COLO668 (cell line): ENCODE measurements around the gene BBS2.

ENCODE experiments used
- DNase-seq: peaks from one replicate; lab custom pipeline; 2025; ENCODE audit not compliant: unreplicated experiment; lab: John Stamatoyannopoulos, UW

Gene BBS2, protein sequence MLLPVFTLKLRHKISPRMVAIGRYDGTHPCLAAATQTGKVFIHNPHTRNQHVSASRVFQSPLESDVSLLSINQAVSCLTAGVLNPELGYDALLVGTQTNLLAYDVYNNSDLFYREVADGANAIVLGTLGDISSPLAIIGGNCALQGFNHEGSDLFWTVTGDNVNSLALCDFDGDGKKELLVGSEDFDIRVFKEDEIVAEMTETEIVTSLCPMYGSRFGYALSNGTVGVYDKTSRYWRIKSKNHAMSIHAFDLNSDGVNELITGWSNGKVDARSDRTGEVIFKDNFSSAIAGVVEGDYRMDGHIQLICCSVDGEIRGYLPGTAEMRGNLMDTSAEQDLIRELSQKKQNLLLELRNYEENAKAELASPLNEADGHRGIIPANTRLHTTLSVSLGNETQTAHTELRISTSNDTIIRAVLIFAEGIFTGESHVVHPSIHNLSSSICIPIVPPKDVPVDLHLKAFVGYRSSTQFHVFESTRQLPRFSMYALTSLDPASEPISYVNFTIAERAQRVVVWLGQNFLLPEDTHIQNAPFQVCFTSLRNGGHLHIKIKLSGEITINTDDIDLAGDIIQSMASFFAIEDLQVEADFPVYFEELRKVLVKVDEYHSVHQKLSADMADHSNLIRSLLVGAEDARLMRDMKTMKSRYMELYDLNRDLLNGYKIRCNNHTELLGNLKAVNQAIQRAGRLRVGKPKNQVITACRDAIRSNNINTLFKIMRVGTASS

DNA sequence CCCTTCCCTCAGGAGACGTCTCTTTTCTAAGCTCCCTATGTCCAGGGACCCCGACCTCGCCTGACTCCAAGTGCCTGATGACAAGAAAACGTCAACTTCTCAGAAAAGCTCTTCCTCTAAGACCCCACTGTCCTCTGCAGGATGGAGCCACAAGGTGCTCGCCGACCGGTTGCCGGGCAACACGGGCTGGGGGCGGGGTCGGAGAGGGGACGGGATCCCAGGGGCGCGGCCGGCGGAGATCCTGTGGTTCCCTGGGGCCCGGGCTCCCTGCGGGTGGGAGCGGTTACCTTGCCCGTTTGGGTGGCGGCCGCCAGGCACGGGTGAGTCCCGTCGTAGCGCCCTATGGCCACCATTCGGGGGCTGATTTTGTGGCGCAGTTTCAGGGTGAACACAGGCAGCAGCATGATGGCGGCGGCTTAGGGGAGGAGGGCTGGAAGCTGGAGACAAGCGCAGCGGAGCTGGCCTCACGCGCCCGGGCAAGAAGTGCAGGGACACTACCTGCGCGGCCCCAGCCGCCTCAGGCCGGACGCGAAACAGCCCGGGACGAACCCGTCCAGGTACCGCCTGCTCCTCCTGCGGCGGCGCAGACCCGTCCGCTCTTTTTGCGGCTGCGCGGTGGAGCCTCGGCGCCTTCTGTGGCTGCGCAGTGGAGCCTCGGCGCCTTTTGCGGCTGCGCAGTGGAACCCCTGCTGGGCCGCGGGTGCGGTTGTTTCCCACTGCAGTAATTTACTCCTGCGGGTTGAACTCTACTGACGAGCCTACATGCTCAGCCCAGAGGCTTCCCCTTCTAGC, at the start of gene BBS2:
TSS of gene BBS2 (minus strand) at position 566 of the 792 bp plus-strand sequence. CDS start at position 404, 162 bp downstream.
- peak; percentile 90 for DNase-seq

DNA sequence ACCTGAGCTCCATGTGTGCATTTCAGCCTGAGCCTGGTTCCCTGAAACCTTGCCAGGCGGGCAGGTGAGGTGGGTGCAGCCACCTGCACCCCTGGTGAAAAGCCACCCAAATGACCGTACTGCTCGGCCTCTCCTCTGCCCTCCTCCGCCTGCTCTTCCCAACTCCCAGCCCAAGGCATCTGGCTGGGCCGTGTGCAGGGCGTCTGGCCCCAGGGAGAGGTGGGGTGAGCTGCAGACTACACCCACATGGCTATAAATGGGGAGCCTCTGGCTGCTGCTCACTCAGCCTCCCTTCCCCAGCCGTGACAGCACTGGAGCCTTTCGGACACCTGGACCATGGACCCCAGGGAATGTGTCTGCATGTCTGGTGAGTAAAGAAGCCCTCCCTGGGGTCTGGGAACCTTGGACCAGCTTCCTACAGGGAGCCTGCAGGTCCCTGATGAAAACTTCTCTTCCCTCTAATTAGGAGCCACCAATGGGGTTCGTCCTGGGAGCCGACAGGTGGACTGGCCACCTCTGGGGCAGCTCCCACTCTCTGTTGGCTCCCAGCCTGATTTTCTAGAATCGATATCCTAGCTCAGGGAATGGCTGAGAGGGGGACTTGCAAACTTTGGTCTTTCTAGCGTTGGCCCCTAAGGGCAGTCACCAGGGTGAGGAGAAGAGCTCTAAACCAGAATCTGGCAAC, 45.1 kb upstream of the BBS2 start, which contains the start of gene MT4:
TSS of gene MT4 (plus strand) at position 281 of the 685 bp plus-strand sequence. CDS start at position 337, 56 bp downstream.
- DNase-seq = no peak

DNA sequence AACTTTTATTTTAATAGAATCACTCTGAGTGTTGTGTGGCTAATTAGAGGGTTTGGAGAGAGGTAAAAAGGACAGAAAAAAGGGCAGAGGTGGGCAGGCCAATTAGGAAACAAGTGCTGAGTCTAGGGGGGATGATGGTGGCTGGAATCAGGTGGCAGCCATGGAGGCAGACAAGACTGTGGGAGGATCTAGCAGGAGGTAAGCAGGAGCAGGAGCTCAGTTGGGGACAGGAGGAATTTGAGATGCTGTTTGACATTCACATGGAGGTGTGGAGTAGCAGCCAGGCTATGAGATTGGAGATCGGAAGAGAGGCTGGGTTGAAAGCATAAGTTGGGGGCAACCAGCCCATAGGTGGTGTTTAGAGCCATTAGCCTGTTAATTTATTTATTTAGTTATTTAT, 41.3 kb upstream of the BBS2 start:
- DNase-seq = no peak

DNA sequence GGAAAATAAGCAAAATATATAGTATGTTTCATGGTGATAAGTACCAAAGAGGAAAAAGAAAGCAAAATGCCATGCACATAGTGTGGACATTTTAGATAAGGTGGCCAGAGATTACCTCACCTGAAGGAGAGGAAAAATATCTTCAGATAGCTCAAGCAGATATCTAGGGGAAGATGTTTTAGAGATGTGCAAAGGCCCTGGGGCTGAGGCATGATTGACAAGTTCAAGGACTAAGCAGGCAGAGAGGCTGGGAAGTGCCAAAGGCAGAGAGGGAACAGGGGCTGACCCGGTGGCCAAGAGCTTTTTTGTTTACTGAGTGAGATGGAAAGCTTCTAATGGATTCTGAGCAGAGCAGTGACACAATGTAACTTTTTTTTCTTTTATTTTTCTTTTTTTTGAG, 40.6 kb upstream of the BBS2 start:
- no peak for DNase-seq

DNA sequence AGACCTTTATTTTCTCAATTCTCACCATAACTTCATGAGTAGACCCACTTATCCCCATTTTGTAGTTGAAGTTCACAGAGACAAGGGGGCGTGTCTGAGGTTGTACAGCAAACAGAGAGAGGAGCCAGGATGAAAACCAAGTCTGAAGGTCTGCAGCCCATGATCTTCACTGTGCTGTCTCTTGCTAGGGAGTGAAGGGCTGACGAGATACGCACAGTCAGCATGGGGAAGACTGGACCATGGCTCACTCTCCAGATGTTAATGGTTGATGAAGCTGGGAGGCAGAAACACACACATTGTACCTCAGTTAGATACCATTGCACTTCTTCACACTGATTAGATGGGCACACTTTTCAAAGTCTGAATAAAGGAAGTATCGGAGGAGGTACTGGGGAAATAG, 39.3 kb upstream of the BBS2 start:
- no peak for DNase-seq

DNA sequence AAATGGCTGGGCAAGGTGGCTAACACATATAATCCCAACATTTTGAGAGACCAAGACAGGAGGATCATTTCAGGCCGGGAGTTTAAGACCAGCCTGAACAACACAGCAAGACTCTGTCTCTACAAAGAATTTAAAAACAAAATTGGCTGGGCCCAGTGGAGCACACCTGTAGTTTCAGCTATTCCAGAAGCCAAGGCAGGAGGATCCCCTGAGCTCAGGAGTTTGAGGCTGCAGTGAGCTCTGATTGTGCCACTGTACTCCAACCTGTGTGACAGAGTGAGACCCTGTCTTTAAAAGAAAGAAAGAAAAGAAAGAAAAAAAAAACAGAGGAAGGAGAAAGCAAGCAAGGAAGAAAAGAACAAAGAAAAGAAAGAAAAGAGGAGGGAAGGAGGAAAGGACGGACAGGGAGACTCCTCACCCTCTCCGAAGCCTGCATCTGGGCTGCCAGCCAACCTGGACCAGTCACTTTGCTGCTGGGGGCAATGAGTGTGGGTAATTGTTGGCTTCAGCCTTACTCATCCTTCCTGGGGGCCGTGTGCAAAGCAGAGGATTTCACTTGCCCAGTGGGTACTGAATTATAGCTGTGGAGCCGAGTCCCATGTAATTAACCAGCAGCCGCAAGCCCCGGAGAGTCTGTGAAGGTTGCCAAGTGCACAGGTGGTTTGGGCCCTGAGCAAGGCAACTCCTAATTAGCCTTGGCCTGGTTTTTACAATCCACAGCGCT, 38.4 kb upstream of the BBS2 start:
- no peak for DNase-seq

DNA sequence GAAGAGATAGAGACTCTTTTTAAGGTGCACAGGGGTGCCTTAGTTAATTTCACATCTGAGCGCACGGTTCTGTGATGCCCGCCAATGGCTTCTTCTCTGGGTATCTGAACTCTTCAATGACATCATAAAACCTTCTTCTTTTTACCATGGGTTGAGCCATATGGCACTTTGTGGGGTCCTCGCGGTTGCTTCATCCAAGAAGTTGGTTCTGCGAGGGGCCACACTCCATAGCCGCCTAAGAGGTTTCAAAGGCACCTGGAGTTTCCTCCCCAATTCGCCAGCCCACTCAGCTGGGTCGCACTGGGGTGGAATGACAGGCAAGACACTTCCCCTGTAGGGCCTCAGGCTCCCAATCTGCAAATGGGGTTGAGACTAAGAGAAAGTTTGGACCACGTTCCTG, 34.6 kb upstream of the BBS2 start:
- no peak for DNase-seq

DNA sequence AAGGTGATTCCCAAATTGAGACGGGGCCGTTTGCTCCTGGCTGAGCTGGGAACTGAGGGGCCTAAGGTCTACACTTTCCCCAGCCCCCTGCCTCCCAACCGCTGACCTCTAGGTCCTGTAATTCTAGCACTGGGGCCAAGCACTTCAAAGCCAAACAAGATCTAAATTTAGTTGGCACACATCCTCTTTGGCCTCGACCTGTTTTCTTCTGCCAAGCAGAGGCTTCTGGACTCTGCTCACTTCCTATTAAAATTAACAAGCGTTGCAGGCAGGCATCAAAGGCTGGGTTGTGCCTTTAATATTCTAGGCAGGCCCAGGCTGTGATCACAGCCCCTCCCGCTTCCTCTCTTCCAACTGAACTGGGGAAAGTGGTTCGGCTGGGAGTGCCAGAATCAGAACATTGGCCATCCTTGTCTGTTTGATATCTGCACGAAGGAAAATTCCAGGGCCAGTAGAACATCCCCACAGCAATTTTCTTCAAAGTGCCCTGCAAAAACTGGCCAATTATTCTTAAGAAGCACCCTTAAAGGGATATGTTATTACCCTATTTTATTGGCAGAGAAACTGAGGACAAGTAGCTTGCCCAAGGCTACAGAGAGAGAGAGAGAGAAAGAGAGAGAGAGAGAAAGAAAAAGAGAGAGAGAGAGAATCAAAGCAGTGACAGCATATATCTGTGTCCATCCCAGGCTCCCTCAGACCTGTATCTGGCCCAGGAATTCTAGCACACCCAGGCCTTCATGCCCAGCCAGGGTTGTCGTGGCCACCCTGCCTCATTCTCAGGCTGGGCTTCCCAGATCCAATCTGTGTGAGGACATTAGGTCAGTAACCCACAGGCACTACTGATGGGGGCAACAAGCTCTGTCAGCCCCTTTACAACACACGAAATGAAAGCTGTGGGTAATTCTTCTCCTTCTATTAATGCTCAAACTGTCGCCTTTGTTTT, 32.2 kb upstream of the BBS2 start:
- no peak for DNase-seq

DNA sequence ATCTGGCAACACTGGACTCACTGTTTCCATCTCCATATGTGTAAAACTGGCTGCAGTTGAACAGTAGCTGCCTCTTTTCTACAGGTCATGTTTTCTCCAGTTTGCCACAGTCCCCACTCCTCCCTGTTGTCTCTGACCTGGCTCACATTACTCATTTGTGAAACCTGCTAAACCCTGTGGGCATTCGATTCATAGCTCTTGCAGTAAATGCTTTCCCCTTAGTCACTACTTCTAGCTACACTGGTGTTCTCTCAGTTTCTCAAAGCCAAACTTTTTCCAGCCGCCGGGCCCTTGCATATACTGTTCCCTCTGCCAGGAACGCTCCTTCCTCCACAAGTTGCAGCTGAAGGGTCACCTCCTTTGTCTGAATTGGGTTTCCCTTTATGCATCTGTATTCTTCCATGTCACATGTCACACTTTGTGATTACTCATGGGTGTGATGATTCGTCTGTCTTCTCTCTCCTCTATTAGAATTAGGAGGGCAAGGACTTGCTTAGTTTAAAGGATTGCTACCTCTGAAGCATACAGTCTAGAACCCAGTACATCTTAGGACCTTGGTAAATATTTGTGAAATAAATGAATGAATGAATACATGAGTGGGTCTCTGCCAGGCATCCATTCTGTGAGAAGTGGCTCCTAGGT, 30.0 kb upstream of the BBS2 start:
- no peak for DNase-seq

DNA sequence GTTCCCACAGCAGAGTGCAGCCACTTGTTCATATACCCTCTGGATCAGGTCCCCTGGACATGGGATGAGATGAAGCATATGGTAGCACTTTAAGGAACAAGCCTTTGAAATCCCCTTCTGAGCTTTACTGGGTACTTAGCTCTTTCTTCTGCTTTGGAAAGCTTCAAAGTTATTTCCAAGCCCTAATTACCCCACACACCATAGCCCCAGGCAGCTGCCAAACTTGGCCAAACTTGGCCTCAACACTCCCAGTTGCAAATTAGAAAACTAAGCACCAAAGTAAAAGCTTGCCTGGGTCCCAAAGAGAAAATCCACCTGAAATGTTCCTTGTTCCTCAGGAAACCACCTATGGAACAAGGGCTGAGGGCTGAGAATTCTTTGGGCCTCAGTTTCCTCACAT, 29.3 kb upstream of the BBS2 start:
- no peak for DNase-seq

DNA sequence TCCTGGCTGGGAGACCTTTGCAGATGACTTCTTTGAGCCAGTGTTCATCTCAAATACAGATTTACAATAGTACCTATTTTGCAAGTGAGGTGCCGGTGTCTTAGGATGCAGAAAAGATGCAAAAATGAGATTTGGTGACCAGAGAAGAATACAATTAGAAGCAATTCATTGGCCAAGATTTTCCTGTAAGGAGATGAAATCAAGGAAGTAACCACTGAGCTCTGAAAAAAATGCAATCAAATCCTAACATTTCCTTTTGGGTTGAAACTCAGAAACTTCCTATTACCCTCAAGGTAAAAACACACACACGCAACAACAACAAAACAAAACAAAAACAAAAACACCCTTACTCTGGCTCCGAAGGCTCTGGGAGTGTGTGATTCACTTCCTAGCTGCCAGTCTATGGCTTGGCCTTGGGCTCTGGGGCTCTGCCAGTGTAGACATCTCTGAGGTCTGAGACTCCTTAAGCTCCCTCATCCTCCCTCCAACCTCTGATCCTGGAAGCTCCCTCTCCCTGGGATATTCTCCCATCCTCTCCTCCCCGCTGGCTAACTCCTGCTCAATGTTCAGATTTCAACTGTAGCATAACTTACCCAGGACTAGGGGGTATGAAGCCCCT, 28.2 kb upstream of the BBS2 start:
- DNase-seq = no peak

DNA sequence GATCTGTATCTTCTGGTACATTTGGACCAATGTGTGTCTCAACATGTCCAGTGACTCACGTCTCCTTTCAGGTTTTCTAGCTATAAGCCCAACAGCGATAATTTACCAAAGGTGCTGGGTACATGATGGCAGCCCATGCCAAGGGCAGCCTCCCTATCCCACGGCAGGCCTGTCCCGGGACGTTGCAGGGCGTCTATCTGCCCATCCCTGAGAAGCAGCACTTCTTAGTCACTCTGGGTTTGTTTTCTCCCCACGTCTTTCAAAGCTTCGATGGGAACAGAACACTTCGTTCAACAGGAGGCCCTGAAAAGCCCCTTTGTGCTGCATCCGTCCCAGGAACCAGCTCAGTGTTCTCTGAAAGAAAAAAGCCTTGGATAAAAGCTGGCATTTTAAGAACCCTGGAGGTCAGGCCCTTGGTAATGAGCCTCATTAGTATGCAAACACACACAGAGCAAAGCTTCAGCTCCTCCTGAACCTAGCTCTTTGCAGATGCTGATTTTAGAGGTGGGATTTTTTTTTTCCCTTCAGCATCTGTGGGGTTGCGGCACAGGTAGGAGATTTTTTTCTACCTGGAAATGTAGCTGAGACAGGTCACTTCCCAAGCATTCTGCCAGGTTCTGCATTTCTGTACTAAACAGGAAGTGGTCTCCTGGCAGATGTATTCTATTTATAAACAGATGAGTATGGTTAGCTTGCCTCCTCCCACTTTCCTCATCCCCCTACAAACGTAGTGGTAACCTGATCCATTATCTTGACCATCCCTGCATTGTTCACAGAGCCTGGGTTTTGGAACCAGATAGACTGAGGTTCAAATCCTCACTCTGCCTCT, 27.5 kb upstream of the BBS2 start:
- DNase-seq = peak; percentile 15

DNA sequence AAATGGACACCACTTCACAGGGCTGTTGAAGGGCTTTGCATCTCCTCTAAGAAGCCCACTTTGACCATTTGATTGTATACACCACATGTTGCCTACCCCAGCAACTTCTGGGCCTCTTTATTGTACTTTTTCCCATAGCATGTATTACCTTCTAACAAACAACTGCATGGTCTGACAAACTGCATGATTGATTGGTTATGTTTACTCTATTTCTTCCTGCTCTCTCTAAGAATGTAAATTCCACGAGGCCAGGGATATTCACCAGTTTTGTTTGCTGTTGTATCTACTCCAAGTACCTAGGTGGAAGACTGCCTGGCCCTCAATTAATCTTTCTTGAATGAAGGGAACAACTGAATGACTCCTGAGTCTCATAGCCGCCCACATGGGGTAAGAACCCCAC, 22.2 kb upstream of the BBS2 start:
- no peak for DNase-seq

DNA sequence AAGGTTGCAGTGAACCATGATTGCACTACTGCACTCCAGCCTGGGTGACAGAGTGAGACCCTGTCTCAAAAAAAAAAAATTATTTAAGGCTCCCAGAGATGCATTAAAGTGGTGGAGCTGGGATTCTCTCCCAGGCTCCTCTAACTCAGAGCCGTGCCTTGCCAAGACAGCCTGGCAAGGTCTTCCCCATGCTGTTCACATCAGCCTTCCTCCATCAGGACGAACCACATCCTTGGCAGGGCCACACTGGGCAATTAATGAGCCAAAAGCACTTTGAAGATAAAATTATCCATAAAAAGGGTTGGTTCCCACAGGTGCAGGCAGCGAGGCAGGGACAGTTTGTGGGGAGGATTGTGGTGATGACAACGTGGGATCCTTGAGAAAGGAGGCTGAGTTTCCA, 19.8 kb upstream of the BBS2 start:
- no peak for DNase-seq

DNA sequence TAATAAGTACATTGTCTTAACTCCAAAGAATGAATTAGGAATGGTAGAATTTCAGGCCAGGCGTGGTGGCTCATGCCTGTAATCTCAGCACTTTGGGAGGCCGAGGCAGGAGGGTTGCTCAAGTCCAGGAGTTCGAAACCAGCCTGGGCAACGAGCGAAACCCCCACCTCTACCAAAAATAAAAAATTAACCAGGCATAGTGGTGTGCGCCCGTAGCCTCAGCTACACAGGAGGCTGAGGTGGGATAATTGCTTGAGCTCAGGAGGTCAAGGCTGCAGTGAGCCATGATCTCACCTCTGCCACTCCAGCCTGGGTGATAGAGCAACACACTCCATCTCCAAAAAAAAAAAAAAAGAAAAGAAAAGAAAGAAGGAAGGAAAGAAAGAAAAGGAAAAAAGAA, 18.5 kb upstream of the BBS2 start:
- no peak for DNase-seq

DNA sequence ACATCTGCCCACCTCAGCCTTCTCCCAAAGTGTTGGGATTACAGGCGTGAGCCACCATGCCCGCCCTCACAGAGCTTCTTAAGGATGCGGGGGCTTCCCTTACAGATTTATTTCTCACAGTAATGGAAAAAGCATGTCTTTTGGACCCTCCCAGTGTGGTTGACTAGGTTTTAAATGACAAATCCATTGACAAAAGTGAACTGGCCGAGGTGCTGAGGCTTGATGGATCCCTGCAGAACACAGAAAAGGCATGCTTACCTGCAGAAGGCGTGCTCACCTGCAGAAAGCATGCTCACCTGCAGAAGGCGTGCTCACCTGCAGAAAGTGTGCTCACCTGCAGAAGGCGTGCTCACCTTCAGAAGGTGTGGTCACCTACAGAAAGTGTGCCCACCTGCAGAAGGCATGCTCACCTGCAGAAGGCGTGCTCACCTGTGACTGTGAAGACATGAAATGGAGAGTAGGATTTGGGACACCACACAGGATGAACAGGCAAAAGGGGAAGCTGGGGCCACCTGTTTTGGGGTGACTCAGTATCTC, 15.1 kb upstream of the BBS2 start:
- peak; percentile 14 for DNase-seq

DNA sequence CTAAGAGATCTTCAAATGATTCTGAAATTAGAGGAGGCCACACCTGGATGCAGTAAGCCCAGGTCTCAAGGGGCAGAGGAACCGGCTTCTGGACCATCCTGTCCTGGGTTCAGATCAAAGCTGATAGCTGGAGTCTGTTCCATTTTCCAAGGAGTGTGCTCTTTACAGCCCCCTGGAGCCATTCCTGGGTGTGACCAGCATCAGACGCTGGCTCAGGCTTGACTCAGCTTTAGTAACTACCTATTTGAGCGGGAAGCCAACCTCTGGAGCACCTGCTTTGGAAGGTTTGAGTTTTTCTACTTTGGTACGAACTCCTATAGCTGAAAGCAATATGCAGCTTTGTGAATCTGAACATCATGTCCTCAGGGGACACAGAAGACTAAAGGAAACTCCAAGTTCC, 12.9 kb upstream of the BBS2 start:
- peak; percentile 5 for DNase-seq
